DOHH2 (cell line): ENCODE results near the gene NEGR1.

Source experiments
- EZH2phosphoT487 ChIP-seq: fragments of 200-600 bp; sonication (generic); IDR thresholded peaks from 2 replicates; pipeline ENCODE4 v1.6.1; 2017; ENCODE audit warnings: borderline replicate concordance, mild to moderate bottlenecking, antibody characterized with exemption, low read length, moderate library complexity, mixed read lengths
- TF ChIP-seq, protein P1 (sequence below): fragments of 200-600 bp; sonication (generic); IDR thresholded peaks from one replicate; pipeline ENCODE4 v1.5.1; 2014; ENCODE audit warnings: antibody characterized with exemption, mild to moderate bottlenecking, low read depth, low read length; ENCODE audit not compliant: poor library complexity, severe bottlenecking

DNA sequence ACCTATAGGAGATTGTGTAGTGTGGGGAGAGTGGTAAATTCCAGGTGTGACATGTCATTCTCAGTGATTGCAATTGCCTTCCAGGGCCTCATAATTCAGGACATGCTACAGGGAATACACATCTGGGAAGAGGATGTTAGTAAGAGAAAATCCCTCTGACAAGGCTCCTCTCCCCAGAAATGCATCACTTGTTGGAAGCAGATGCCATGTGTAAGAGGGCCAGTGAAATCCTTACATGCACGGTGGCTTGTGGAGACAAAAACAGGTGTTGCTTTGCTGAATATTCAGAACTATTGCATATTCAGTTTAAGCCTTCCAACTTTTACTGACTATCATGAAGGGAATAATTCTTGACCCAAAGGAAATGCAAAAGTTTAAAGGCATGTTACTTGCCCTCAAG is 503.4 kb downstream of the NEGR1 start:
- TF ChIP-seq, protein P1, sequence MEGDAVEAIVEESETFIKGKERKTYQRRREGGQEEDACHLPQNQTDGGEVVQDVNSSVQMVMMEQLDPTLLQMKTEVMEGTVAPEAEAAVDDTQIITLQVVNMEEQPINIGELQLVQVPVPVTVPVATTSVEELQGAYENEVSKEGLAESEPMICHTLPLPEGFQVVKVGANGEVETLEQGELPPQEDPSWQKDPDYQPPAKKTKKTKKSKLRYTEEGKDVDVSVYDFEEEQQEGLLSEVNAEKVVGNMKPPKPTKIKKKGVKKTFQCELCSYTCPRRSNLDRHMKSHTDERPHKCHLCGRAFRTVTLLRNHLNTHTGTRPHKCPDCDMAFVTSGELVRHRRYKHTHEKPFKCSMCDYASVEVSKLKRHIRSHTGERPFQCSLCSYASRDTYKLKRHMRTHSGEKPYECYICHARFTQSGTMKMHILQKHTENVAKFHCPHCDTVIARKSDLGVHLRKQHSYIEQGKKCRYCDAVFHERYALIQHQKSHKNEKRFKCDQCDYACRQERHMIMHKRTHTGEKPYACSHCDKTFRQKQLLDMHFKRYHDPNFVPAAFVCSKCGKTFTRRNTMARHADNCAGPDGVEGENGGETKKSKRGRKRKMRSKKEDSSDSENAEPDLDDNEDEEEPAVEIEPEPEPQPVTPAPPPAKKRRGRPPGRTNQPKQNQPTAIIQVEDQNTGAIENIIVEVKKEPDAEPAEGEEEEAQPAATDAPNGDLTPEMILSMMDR, result no peak
- no peak for TF ChIP-seq EZH2phosphoT487
